Measurements from ENCODE around the gene BTNL8. TPM values are rescaled to one million over a fixed set of nuclear protein-coding genes. Genes with fewer than 3 reads are reported as not detected.

BTNL8 gene
- total RNA-seq, 1 experiment from 2014 or later = not detected

GRCh38 chr5:180982008-180982741, 83.2 kb downstream of the BTNL8 start:
- ChIA-PET POLR2A (interaction anchor here (0.9 kb wide), 1 partner anchor 27 kb away, joined by 3 read pairs; no protein-coding TSS in a partner anchor), CTCF (no interaction called here)
- no peak for DNase-seq (ENCODE audit: unreplicated experiment)
- Mint-ChIP-seq H3K36me3 (ENCODE audit: insufficient read depth, unreplicated experiment) (no peaks in the 10 kb centered on the region), H3K4me3 (ENCODE audit: unreplicated experiment) (no peak overlapping the region), H3K9me3 (ENCODE audit: unreplicated experiment) (peaks cover 7% of the 10 kb centered on the region), H3K27ac (ENCODE audit: low read depth, unreplicated experiment) (no peak overlapping the region), H3K27me3 (ENCODE audit: insufficient read depth, unreplicated experiment) (no peaks in the 10 kb centered on the region), H3K4me1 (ENCODE audit: insufficient read depth, unreplicated experiment) (no peaks in the 10 kb centered on the region)
- intact Hi-C loops (cut with micrococcal nuclease) = no loop called here
- no TSS peak for BruUV-seq (replicated peaks)
- TF ChIP-seq CTCF (IDR thresholded peaks at IDR 0.05; ENCODE audit: unreplicated experiment) = no peak

GRCh38 chr5:180988016-180988415, 89.1 kb downstream of the BTNL8 start:
- DNase-seq (ENCODE audit: unreplicated experiment) = no peak
- peaks cover 10% of the 10 kb centered on the region for H3K27me3 Mint-ChIP-seq (ENCODE audit: insufficient read depth, unreplicated experiment)
- ChIA-PET POLR2A (no interaction called here), CTCF (no interaction called here)
- H3K36me3 Mint-ChIP-seq (ENCODE audit: insufficient read depth, unreplicated experiment) = no peaks in the 10 kb centered on the region
- H3K9me3 Mint-ChIP-seq (ENCODE audit: unreplicated experiment) = peaks cover 7% of the 10 kb centered on the region
- no TSS peak for BruUV-seq (replicated peaks)
- intact Hi-C loops (cut with micrococcal nuclease) = no loop called here
- no peak for TF ChIP-seq CTCF (IDR thresholded peaks at IDR 0.05; ENCODE audit: unreplicated experiment)
- no peak overlapping the region for H3K27ac Mint-ChIP-seq (ENCODE audit: low read depth, unreplicated experiment)
- no peaks in the 10 kb centered on the region for H3K4me1 Mint-ChIP-seq (ENCODE audit: insufficient read depth, unreplicated experiment)
- H3K4me3 Mint-ChIP-seq (ENCODE audit: unreplicated experiment) = no peak overlapping the region

DNA sequence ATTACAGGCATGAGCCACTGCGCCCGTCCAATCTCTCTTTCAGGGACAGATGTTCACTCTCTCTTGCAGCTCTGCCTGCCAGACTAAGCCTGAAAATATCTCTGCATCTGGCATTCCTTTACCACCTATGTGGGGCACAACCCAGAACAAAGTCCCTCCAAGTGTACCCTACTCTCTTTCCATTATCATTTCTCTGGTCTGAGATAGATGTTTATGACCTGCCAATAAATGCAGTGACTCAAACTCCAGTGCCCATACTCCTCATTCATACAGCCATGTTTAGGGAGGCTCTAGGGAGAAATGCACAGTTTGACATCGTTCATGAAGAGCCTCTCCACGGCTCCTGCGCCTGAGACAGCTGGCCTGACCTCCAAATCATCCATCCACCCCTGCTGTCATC, 89.6 kb downstream of the BTNL8 start, which contains the start of gene BTNL3:
Gene BTNL3, plus strand, starts transcription at position 255 of the 400 bp plus-strand sequence. CDS start 183 bp downstream, outside the sequence.
- intact Hi-C loops (cut with micrococcal nuclease) = no loop called here
- no TSS peak for BruUV-seq (replicated peaks)
- H3K4me3 Mint-ChIP-seq (ENCODE audit: unreplicated experiment) = no peak within 1 kb of the TSS
- no peaks in the 10 kb centered on the region for H3K4me1 Mint-ChIP-seq (ENCODE audit: insufficient read depth, unreplicated experiment)
- TF ChIP-seq CTCF (IDR thresholded peaks at IDR 0.05; ENCODE audit: unreplicated experiment) = no peak
- no peak within 1 kb of the TSS for H3K27ac Mint-ChIP-seq (ENCODE audit: low read depth, unreplicated experiment)
- H3K36me3 Mint-ChIP-seq (ENCODE audit: insufficient read depth, unreplicated experiment) = no peaks in the 10 kb centered on the region
- ChIA-PET POLR2A (no interaction called here), CTCF (no interaction called here)
- DNase-seq (ENCODE audit: unreplicated experiment) = no peak
- H3K27me3 Mint-ChIP-seq (ENCODE audit: insufficient read depth, unreplicated experiment) = peaks cover 10% of the 10 kb centered on the region
- peaks cover 7% of the 10 kb centered on the region for H3K9me3 Mint-ChIP-seq (ENCODE audit: unreplicated experiment)

DNA sequence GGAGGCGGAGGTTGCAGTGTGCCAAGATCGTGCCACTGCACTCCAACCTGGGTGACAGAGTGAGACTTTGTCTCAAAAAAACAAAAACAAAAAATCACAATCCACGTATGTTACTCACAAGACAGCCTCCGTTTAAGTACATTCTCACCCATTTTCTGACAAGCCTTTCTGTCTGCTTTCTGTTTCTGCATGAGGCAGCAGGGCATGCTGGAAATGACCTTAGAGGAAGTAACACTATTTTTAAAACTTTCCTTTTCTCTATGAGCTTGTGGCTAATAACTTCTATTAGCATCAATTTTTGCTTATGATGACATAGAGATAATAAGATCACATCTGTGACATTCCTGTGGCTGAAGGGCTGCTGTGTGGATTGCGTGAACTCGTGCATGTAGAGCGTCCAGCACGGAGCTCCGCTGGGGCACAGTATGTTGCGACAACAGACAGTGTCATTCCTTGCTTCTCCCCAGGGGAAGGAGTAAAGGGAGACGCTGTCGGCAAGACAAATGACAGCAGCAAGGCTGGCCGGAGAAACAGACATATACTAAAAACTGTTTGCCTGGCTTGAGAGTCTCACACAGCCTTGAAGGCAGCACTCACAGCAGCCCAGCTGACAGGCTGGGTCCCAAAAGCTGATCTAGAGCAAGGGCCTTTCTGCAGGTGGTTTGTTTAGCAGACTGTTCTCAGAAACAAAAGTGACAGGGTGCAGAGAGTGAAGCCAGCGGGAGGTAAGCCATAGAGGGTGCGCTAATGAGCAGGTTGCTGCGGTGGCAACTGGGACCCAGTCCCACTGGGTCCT, 91.3 kb downstream of the BTNL8 start:
- BruUV-seq (replicated peaks) = no TSS peak
- H3K4me3 Mint-ChIP-seq (ENCODE audit: unreplicated experiment) = no peak overlapping the region
- no peak for DNase-seq (ENCODE audit: unreplicated experiment)
- no peak for TF ChIP-seq CTCF (IDR thresholded peaks at IDR 0.05; ENCODE audit: unreplicated experiment)
- ChIA-PET POLR2A (no interaction called here), CTCF (interaction anchor here (0.6 kb wide), 1 partner anchor 11 kb away, joined by 3 read pairs; no protein-coding TSS in a partner anchor)
- H3K27ac Mint-ChIP-seq (ENCODE audit: low read depth, unreplicated experiment) = no peak overlapping the region
- no peaks in the 10 kb centered on the region for H3K4me1 Mint-ChIP-seq (ENCODE audit: insufficient read depth, unreplicated experiment)
- H3K36me3 Mint-ChIP-seq (ENCODE audit: insufficient read depth, unreplicated experiment) = no peaks in the 10 kb centered on the region
- H3K9me3 Mint-ChIP-seq (ENCODE audit: unreplicated experiment) = peaks cover 15% of the 10 kb centered on the region
- intact Hi-C loops (cut with micrococcal nuclease) = no loop called here
- peaks cover 10% of the 10 kb centered on the region for H3K27me3 Mint-ChIP-seq (ENCODE audit: insufficient read depth, unreplicated experiment)
